ENCODE measurements around the gene TMPRSS9.
"Not testable (repeated sequence)": the region's sequence is repeated elsewhere in the genome, so short reads cannot be mapped to it uniquely, and the experiment has no call there.

TMPRSS9 gene

GRCh38 chr19:2464389-2464788 lies 104.3 kb downstream of the TMPRSS9 start:
- DNase-seq, result no peak

GRCh38 chr19:2468596-2468995 lies 108.5 kb downstream of the TMPRSS9 start:
- no peak for DNase-seq

- DNase-seq, result no peak
Measured at GRCh38 chr19:2469102-2469914, 109.2 kb downstream of the TMPRSS9 start.

- DNase-seq, result not testable (repeated sequence)
Measured at GRCh38 chr19:2469915-2470200, 109.8 kb downstream of the TMPRSS9 start.

GRCh38 chr19:2474232-2475017 lies 114.4 kb downstream of the TMPRSS9 start:
- DNase-seq, result peak; percentile 73

- DNase-seq, result peak; percentile 42
Measured at GRCh38 chr19:2475018-2475701, 115.1 kb downstream of the TMPRSS9 start.
